ENCODE results near the gene DTNBP1.

The DTNBP1 gene, protein sequence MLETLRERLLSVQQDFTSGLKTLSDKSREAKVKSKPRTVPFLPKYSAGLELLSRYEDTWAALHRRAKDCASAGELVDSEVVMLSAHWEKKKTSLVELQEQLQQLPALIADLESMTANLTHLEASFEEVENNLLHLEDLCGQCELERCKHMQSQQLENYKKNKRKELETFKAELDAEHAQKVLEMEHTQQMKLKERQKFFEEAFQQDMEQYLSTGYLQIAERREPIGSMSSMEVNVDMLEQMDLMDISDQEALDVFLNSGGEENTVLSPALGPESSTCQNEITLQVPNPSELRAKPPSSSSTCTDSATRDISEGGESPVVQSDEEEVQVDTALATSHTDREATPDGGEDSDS

DNA sequence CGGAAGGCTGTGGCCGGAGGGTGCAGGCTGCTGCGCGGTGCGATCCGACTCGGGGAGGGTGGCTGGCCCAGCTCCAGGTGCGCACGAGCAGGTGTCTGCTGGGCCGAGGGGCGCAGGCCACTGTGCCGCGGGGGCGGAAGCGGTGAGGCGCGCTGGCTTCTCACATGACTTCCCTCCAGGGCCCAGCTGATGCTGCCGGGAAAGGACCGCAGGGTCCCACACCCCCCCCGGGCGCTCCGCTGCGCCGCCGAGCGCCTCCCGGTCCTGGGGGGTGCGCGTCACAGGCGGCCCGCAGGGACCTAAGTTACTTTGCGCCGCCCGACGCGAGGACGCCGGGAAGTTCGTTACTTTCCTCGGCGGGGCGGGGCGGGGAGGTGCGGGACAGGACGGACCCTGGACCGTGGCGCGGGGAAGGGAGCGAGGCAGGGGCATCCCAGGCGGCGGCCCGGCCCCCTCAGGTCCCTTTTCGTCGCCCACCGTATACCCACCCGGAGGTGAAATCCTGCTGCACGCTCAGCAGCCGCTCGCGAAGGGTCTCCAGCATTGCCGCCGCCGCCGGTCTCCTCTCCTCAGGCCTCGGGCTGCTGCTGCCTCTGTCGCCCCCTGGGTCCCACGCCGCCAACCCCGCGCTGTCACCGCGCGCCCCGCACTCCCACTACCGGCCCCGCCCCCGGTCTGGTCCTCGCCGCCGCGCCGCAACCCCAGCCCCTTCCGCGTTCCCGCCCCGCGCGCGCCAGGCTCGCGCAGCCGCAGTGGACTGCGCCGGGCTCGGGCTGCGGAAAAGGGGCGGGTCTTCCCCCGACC lies at the start of gene DTNBP1:
Gene DTNBP1 (minus strand): TSS at position 703 of the 804 bp plus-strand sequence. CDS start 159 bp downstream, at position 544.
- TF ChIP-seq, protein P1, sequence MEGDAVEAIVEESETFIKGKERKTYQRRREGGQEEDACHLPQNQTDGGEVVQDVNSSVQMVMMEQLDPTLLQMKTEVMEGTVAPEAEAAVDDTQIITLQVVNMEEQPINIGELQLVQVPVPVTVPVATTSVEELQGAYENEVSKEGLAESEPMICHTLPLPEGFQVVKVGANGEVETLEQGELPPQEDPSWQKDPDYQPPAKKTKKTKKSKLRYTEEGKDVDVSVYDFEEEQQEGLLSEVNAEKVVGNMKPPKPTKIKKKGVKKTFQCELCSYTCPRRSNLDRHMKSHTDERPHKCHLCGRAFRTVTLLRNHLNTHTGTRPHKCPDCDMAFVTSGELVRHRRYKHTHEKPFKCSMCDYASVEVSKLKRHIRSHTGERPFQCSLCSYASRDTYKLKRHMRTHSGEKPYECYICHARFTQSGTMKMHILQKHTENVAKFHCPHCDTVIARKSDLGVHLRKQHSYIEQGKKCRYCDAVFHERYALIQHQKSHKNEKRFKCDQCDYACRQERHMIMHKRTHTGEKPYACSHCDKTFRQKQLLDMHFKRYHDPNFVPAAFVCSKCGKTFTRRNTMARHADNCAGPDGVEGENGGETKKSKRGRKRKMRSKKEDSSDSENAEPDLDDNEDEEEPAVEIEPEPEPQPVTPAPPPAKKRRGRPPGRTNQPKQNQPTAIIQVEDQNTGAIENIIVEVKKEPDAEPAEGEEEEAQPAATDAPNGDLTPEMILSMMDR (conservative IDR thresholded peaks at IDR 0.05; ENCODE audit: low read depth) = no peak
- ChIA-PET CTCF (interaction anchor here (0.7 kb wide), 1 partner anchor 726 kb away, joined by 5 read pairs; no protein-coding TSS in a partner anchor), POLR2A (ENCODE audit: low non-redundant PET) (no interaction called here)
- peak; percentile 91 for DNase-seq (ENCODE audit: low spot score)
- H3K27ac ChIP-seq = peak within 1 kb of the TSS; percentile 67

DNA sequence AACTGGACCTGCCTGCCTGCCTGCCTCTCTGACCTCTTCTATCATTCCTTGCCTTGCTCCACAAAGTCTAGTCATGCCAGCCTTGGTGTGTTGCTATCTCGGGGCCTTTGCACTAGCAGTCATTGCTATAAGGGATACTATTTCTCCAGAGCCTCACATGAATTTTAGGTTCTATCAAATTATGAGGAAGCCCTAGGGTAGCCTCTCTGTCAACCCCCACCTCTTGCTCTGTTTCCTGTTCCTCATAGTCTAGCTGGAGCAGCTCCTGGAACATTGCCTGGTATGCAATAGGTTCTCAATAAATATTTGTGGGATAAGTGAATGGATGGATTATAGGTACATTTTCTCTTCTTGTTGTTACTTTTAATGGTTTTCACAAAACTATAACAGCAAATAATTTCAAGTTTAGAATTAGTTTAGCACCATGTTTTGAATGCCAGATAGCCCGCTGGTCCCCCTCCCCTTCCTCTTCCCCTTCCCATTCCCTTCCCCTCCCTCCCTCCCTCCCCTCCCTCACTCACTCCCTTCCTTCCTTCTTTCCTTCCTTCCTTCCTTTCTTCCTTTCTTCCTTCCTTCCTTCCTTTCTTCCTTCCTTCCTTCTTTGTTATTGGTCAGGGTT lies 46.9 kb upstream of the DTNBP1 start:
- ChIA-PET CTCF (no interaction called here), POLR2A (ENCODE audit: low non-redundant PET) (no interaction called here)
- no peak for DNase-seq (ENCODE audit: low spot score)
- TF ChIP-seq, protein P1 (conservative IDR thresholded peaks at IDR 0.05; ENCODE audit: low read depth) = no peak
- H3K27ac ChIP-seq = no peak overlapping the region

DNA sequence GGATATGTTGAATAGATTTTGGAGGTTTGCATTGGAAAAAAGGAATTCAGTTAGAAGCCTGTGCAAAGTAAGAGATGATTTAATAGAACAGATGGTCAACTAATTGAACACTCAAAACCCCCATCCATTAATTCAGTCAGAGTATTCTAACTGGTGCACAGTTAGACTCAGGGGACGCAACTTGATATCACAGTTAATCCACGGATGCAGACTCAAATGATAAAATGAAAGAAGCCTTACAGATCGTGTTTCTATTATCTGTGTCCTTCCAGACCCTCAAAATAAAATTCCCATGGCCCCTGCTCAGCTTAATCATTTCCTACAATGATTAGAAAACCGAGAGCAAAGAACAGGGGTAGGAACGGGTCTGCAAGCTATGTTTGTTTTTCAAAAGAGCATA lies 45.4 kb upstream of the DTNBP1 start:
- H3K27ac ChIP-seq = no peak overlapping the region
- DNase-seq (ENCODE audit: low spot score) = no peak
- CTCF ChIA-PET = no interaction called here
- TF ChIP-seq, protein P1 (conservative IDR thresholded peaks at IDR 0.05; ENCODE audit: low read depth) = no peak
- POLR2A ChIA-PET (ENCODE audit: low non-redundant PET) = no interaction called here

DNA sequence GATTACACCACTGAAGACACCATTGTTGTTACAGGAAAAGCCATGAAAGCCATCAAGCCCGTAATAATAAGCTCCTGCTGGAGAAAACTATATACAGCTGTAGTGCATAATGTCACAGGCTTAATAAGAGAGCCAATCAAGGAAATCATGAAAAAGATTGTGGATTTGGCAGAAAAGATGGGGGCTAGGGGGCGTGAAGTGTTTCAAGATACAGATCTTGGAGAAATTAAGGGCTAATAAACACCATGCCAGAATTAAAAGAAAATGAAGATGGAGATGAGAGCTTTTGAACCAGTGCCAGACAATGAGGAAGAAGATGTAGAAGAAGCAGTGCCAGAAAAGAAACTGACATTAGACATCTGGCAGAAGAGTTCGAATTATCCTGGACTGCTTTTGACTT lies 43.2 kb upstream of the DTNBP1 start:
- ChIA-PET CTCF (no interaction called here), POLR2A (ENCODE audit: low non-redundant PET) (no interaction called here)
- no peak for DNase-seq (ENCODE audit: low spot score)
- TF ChIP-seq, protein P1 (conservative IDR thresholded peaks at IDR 0.05; ENCODE audit: low read depth) = no peak
- H3K27ac ChIP-seq = no peak overlapping the region

DNA sequence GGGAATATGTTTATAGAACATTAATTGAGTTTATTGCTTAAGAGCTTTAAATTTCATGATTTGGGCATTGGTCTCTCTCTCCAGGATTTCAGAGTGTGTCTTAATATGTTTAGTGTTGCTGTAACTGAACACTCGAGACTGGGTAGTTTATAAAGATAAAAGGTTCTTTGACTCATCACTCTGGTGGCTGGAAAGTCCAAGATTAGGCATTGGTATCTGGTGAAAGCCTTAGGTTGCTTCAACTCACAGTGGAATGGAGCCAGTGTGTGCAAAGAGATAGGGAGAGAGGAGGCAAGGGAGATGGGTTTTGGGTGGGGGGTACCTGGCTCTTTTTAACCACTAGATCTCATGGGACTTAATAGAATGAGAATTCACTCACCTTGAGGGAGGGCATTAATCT lies 35.6 kb upstream of the DTNBP1 start:
- POLR2A ChIA-PET (ENCODE audit: low non-redundant PET) = no interaction called here
- no peak for DNase-seq (ENCODE audit: low spot score)
- H3K27ac ChIP-seq = no peak overlapping the region
- CTCF ChIA-PET = interaction anchor here (0.6 kb wide), 1 partner anchor 1912 kb away, joined by 4 read pairs; no protein-coding TSS in a partner anchor
- TF ChIP-seq, protein P1 (conservative IDR thresholded peaks at IDR 0.05; ENCODE audit: low read depth) = no peak

DNA sequence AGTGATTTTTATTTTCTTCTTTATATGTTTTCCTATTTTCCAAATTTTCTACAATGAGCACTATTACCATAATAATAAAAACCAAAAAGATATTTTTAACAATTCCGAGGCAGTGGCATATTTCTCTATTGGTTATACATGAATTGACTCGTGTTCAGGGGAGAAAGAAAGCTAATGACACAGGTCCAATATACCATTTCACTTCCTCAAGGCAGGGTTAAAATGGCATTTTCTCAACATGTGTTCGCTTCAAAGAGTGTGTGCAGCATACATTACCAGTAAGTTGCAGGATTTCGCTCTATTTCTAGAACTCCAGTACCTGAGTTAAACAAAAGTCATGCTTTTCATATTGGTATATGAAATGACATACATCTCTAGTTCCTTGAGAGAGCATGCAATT lies 35.1 kb upstream of the DTNBP1 start:
- DNase-seq (ENCODE audit: low spot score) = no peak
- no peak overlapping the region for H3K27ac ChIP-seq
- CTCF ChIA-PET = interaction anchor here (0.6 kb wide), 1 partner anchor 1911 kb away, joined by 4 read pairs; no protein-coding TSS in a partner anchor
- TF ChIP-seq, protein P1 (conservative IDR thresholded peaks at IDR 0.05; ENCODE audit: low read depth) = no peak
- POLR2A ChIA-PET (ENCODE audit: low non-redundant PET) = no interaction called here

Data from RWPE1 (cell line).